GM18861 (cell line): ENCODE data around the gene DCTN4.
A peak's percentile ranks its signal among the peaks of the same experiment; 100 is the strongest.
"Not testable (repeated sequence)": the region's sequence is repeated elsewhere in the genome, so short reads cannot be mapped to it uniquely, and the experiment has no call there.

Source experiments
- ATAC-seq: cut with Tn5 transposase; IDR thresholded peaks from one replicate; pipeline ENCODE4 v1.9.1; 2021; ENCODE audit not compliant: unreplicated experiment

The DCTN4 gene

DNA sequence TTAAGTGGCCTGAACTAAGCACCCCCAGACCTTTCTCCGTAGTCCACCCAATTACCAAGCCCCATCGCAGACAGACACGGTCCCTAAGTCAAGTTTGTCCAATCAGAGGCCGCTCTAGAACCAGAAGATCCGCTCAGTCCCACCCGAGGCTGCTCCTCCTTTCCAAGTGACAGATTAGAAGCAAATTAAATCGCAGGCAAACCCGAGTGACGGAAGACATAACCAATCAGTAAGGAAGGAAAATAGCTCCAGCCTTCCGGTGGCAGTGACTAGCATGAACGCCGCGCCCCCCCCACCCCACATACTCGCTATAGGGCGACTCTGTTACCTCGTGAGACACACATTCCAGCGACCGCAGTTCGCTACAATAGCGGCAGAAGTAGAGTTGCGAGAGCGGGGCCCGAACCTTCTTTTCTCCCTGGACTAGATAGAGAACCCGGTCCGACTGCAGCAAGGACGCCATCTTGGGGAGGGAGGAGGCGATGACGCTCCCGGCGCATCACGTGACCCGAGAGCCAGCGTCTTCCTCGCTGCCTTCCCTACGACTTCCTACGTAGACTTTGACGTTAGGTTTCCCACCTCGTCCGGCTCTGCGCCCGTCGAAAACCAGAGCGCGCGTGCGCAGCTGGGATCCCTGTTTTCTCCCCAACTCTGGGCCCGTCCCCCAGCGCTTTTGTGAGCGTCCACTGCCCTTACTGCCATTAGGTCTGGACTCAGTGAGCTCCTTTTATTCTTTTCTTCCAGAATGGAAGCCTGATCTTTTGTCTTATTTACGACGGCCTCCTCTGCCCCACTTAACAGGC, at the start of gene DCTN4:
TSS of gene DCTN4 (minus strand) at position 487 of the 803 bp plus-strand sequence. CDS start at position 463, 24 bp downstream.
- peak; percentile 96 for ATAC-seq

DNA sequence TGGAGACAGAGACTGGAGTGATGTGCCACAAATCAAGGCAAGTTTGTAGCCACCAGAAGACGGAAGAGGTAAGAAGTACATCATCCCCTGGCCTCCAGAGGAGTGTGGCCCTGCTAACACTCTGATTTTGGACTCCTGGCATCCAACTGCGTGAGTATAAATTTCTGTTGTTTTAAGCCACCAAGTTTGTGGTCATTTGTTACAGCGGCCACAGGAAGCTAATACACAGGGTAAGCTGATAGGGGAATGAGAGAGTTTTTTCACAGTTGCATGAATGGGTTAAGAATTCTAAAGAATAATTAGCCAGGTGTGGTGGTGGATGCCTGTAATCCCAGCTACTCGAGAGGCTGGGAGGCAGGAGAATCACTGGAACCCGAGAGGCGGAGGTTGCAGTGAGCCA, 45.6 kb upstream of the DCTN4 start:
- no peak for ATAC-seq

DNA sequence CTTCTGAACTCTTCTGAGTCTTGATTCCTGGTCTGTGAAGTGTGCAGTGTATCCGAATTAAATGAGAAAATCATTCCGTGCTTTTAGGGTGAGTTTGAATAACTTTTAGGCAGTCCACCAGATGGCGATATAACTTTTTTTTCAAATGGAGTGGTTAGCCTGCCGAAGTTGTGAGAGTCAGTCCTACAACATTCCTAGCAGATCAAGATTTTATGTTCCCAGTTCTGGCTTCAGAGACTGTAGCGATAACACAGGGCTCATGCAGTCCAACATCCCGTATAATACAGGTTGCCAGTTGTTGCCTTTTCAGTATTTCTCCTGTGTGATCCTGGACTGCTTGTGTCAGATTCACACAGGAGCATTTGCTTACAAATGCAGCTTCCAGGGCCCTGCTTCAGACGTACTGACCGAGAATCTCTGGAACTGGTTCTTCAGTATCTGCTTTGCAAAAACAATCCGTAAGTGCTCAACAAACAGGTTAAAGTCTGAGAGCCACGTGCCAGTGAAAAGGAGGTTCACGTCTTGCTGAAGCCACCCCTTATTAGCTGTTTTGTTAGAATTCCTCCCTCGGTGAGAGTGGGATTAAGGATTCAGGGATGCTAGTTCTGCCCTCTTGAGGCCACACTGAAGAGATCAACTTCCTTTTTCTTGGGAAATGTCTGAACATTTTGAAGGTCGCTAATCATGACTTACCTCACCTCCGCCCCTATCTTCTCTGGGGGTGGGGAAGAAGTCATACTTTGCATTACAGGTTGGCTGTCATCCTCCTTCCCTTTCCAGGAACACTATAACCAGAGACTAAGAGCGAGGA, 42.5 kb upstream of the DCTN4 start:
- no peak for ATAC-seq

DNA sequence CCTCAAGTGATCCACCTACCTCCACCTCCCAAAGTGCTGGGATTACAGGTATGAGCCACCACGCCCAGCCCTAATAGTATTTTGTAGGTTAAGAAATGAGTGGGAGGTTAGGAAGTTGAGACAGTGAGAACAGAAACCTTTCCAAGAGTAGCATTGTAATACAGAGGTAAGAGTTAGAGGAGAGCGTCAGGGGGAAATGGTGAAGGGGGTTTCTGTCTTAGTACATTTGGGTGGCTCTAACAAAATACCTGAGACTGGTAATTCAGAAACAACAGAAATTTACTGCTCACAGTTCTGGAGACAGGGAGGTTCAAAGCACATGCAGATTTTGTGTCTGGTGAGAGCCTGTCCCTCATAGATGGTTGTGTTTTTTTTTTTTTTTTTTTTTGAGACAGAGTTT, 38.6 kb upstream of the DCTN4 start:
- ATAC-seq: no peak

DNA sequence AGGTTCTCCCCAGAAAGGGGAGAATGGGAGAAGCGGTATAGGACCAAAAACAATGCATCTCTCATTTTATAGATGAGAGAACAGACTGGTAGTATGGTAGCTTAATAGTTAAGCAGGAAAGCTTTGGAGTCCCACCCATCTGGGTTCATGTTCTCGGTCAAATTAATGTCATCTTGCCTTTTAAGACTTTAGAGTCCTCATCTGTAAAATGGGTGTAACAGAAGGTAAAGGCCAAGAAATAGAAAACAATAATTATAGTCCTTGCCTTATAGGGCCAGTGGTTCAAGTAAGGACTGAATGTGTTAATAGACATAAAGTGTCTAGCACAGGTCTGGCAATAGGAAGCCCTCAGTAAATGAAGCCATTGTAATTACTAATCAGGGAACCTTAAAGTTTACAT, 36.1 kb upstream of the DCTN4 start:
- no peak for ATAC-seq

DNA sequence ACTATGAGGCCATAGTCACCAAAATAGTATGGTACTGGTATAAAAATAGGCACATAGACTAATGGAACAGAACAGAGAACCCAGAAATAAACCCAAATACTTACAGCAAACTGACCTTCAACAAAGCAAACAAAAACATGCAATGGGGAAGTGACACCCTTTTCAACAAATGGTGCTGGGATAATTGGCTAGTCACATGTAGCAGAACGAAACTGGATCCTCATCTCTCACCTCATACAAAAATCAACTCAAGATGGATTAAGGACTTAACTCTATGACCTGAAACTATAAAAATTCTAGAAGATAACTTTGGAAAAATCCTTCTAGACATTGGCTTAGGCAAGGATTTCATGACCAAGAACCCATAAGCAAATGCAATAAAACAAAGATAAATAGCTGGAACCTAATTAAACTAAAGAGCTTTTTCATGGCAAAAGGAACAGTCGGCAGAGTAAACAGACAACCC, 34.6 kb upstream of the DCTN4 start:
- ATAC-seq: not testable (repeated sequence)

GRCh38 chr5:150791536-150791935, 32.7 kb upstream of the DCTN4 start:
- no peak for ATAC-seq

- ATAC-seq: peak; percentile 94
These were observed 31.3 kb upstream of the DCTN4 start for GRCh38 chr5:150789943-150790611.

GRCh38 chr5:150789450-150789849, 30.6 kb upstream of the DCTN4 start:
- no peak for ATAC-seq

- ATAC-seq: no peak
These were observed 30.2 kb upstream of the DCTN4 start for GRCh38 chr5:150788977-150789376.

DNA sequence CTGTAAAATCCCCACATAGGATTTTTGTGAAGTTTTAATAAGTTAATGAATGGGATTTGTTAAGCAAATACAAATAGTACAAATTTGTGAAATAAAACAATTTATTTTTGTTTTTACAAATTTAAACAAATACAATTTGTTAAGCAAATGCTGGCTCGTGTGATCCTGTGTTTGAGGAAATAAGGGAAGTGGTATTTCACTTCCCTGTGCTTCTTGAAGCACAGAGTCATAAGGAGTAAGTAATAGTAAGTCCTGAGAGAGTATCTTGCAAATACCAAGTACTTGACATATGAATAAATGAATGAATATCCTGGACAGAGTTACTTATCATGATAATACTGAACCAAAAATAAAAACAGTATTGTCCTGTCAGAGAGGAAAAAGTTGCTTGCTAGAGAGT, 28.8 kb upstream of the DCTN4 start:
- no peak for ATAC-seq

DNA sequence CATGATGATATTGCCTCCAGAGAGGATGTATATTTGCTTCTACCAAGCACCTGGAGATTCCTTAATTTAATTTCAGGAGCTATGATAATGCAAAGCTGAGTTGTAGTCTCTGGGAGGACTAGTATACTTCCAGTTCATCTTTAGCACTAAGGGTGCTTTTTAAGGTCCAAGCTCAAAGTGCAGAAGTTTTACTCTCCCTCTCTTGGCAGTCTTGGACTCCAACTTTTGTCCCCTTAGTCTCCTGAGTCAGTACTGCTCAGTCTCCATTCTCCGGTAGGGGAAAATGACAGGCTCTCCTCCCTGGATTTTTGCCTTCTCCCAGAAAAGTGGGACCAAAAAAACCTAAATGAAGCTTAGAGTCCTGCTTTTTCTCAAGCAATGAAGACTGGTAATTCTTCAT, 28.1 kb upstream of the DCTN4 start:
- ATAC-seq: no peak

DNA sequence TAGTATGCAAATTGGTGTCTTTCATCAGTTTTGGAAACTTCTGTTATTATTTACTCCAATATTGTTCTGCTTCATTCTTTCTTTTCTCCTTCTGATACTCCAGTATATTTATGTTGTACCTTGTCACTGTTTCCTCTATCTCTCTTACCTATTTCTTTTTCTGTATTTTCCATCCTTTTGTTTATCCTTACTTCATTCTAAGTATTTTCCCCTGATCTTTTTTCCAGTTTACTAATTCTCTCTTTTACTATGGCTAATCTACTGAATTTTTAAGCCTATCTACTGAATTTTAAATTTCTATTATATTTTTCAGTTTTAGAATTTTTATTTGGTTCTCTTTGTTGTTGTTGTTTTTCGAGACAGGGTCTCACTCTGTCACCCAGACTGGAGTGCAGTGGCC, 27.1 kb upstream of the DCTN4 start:
- no peak for ATAC-seq

- peak; percentile 41 for ATAC-seq
These were observed 24.7 kb upstream of the DCTN4 start for GRCh38 chr5:150783422-150783928.

GRCh38 chr5:150782850-150783249, 24.0 kb upstream of the DCTN4 start:
- no peak for ATAC-seq

GRCh38 chr5:150781706-150782614, 23.1 kb upstream of the DCTN4 start:
- ATAC-seq: no peak

DNA sequence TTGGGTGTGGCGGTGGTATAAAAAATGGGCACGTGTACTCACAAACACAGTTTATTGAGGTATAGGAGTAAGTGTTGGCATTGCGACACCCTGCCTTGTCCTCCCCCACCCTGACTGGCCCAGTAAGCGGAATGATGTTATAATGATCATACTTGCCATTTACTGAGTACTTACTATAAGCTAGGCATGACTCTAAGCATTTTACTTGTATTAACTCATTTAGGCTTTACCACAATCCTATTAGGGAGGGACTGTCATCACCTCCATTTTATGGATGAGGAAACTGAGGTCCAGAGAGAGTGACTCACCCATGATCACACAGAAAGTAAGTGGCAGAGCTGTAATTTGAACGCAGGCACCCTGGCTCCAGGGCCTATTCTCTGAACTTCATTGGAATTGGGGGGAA, 22.0 kb upstream of the DCTN4 start:
- ATAC-seq: no peak

GRCh38 chr5:150780187-150780692, 21.4 kb upstream of the DCTN4 start:
- ATAC-seq: peak; percentile 45

GRCh38 chr5:150779397-150780186, 20.8 kb upstream of the DCTN4 start:
- ATAC-seq: no peak
